Upper lobe of right lung (tissue), 1 donor: ENCODE measurements around the gene NME9. TPM values are rescaled to one million over a fixed set of nuclear protein-coding genes. Genes with fewer than 3 reads are reported as not detected.

Source experiments
- ATAC-seq: fragments of 200-7000 bp; cut with Tn5 transposase; one replicate; pipeline ENCODE4 v1.9.1; 2020; ENCODE audit warnings: mild to moderate bottlenecking, moderate library complexity
- DNase-seq: peaks from one replicate; pipeline ENCODE4 v3.0.0-alpha.2; 2020
- H3K27ac ChIP-seq: fragments of 200-600 bp; one replicate; pipeline ENCODE4 v1.8.0; 2022
- H3K27me3 ChIP-seq: fragments of 200-600 bp; one replicate; pipeline ENCODE4 v1.8.0; 2022; ENCODE audit warnings: mild to moderate bottlenecking
- H3K36me3 ChIP-seq: fragments of 200-600 bp; one replicate; pipeline ENCODE4 v1.8.0; 2022
- H3K4me1 ChIP-seq: fragments of 200-600 bp; one replicate; pipeline ENCODE4 v1.8.0; 2022
- H3K4me3 ChIP-seq: fragments of 200-600 bp; one replicate; pipeline ENCODE4 v1.8.0; 2022; ENCODE audit warnings: mild to moderate bottlenecking
- H3K9me3 ChIP-seq: fragments of 200-600 bp; one replicate; pipeline ENCODE4 v1.8.0; 2022
- intact Hi-C: fragments of 100-400 bp; cut with DNase I; formaldehyde crosslinking; loops from one replicate; pipeline ENCODE4 v1.11.0; 2022
- total RNA-seq: library from RNA; stranded (reverse); fragmentation: NEBNext Ultra II Directional; extraction: Animal tissue kit (Norgen Biotek cat#: 25700); gene quantifications from one replicate; pipeline ENCODE4 v1.2.1, GENCODE V29; 2021
- TF ChIP-seq, protein P1 (sequence below): fragments of 200-600 bp; IDR thresholded peaks from one replicate; pipeline ENCODE4 v1.8.0; 2022; ENCODE audit warnings: antibody characterized with exemption
- donor health status: DM: no; HTN: yes; CAD: no; lungs with severe emphysema.

The NME9 gene
- total RNA-seq, 1 donor from 2014 or later: not detected

DNA sequence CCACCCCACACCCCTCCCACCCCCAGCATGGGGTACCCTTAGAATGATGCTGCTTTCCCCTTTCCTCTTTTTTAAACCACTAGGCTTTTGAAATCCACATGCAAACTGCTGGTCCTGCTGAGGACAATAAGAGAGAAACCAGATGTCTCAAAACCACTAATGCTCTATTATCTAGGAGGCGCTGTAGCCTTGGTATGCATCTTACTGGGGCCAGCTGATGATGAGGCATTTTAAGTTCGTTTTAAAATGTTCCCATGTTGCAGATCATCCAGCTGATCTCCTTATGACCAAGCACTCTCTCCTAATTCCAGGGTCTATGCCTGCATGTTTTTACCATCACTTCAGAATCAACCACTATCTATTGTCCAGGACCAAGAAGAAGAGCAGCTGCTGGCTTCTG, 1.3 kb downstream of the NME9 start:
- H3K4me1 ChIP-seq: peaks cover 8% of the 10 kb centered on the region
- no peaks in the 10 kb centered on the region for H3K9me3 ChIP-seq
- intact Hi-C loops: no loop called here
- no peaks in the 10 kb centered on the region for H3K36me3 ChIP-seq
- no peak overlapping the region for H3K4me3 ChIP-seq
- no peaks in the 10 kb centered on the region for H3K27me3 ChIP-seq
- ATAC-seq (no peak), DNase-seq (no peak)
- TF ChIP-seq, protein P1, sequence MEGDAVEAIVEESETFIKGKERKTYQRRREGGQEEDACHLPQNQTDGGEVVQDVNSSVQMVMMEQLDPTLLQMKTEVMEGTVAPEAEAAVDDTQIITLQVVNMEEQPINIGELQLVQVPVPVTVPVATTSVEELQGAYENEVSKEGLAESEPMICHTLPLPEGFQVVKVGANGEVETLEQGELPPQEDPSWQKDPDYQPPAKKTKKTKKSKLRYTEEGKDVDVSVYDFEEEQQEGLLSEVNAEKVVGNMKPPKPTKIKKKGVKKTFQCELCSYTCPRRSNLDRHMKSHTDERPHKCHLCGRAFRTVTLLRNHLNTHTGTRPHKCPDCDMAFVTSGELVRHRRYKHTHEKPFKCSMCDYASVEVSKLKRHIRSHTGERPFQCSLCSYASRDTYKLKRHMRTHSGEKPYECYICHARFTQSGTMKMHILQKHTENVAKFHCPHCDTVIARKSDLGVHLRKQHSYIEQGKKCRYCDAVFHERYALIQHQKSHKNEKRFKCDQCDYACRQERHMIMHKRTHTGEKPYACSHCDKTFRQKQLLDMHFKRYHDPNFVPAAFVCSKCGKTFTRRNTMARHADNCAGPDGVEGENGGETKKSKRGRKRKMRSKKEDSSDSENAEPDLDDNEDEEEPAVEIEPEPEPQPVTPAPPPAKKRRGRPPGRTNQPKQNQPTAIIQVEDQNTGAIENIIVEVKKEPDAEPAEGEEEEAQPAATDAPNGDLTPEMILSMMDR: no peak
- H3K27ac ChIP-seq: no peak overlapping the region

DNA sequence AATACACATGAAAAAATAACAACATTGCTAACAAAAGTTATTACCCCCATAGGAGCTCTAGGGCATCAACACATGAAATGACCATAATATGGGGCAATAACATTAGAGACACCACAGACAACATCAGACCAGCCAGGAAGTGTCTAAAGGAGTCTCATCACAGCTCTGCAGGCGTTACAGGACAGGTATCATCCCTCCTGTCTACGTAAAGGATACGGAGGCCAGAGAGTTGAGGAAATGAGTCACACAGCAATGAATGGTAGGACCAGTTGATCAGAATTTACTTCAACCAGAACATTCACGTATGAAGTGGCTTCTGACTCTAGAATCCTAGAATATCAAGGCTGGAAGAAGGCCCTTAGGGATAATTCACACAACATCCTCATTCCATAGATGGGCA, 1.8 kb downstream of the NME9 start:
- no peak overlapping the region for H3K4me3 ChIP-seq
- H3K9me3 ChIP-seq: no peaks in the 10 kb centered on the region
- H3K27ac ChIP-seq: no peak overlapping the region
- H3K4me1 ChIP-seq: peaks cover 8% of the 10 kb centered on the region
- TF ChIP-seq, protein P1: no peak
- no peak for ATAC-seq
- no peaks in the 10 kb centered on the region for H3K27me3 ChIP-seq
- H3K36me3 ChIP-seq: no peaks in the 10 kb centered on the region
- intact Hi-C loops: no loop called here
- DNase-seq: no peak

DNA sequence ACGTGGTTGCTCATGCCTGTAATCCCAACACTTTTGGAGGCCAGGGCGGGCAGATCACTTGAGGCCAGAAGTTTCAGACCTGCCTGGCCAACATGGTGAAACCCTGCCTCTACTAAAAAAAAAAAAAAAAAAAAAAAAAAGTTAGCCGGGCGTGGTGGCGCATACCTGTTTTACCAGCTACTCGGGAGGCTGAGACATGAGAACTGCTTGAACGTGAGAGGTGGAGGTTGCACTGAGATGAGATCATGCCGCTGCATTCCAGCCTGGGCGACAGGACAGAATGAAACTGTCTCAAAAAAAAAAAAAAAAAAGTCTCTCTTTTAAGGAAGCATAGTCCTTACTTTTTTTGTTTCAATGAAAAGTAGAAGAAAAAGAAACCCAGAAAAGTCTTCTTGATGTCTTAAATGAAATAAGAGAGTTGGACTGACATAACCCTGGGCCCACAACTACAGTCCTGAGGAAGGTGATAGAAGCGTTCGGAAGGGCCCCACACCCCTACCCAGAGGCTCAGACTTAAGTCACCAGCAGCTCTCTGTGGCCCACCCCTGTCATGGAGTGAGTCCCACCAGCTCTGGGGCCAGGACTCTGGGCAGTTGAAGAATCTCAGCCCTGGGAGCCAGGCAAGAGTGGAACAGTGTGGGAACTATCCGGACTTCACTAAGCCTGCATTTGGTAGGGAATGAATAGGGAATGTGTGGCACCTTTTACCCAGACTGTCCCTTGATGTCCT, 2.6 kb downstream of the NME9 start:
- ATAC-seq: no peak
- Histone ChIP-seq H3K4me3 (no peak overlapping the region), H3K9me3 (no peaks in the 10 kb centered on the region), H3K27ac (no peak overlapping the region), H3K27me3 (no peaks in the 10 kb centered on the region), H3K36me3 (no peaks in the 10 kb centered on the region), H3K4me1 (peaks cover 8% of the 10 kb centered on the region)
- TF ChIP-seq, protein P1: no peak
- no peak for DNase-seq
- intact Hi-C loops: no loop called here

GRCh38 chr3:138325990-138326389, 3.7 kb downstream of the NME9 start:
- DNase-seq (no peak), ATAC-seq (no peak)
- H3K27me3 ChIP-seq: no peaks in the 10 kb centered on the region
- intact Hi-C loops: no loop called here
- TF ChIP-seq, protein P1: no peak
- no peaks in the 10 kb centered on the region for H3K9me3 ChIP-seq
- H3K4me3 ChIP-seq: no peak overlapping the region
- H3K27ac ChIP-seq: no peak overlapping the region
- no peaks in the 10 kb centered on the region for H3K36me3 ChIP-seq
- H3K4me1 ChIP-seq: peaks cover 8% of the 10 kb centered on the region

DNA sequence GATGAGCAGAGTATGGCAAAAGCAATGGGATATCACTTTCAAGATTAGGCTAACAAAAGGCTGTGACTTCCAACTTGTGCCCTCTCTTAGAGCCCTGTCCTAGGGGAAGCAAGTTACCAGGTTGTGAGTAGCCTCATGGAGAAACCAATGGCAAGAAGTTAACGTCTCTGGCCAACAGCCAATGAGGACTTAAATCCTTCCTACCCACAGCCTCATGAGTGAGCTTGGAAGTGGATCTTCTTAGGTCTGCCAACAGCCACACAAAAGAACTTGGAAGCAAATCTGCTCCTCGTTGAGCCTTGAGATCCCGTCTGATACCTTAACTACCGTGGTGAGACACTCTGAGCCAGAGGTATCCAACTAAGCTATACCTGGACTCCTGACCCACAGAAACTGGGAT, 5.7 kb downstream of the NME9 start:
- DNase-seq (no peak), ATAC-seq (no peak)
- intact Hi-C loops: no loop called here

More for the DNA sequence above, 5.7 kb downstream of the NME9 start:
- Histone ChIP-seq H3K9me3 (no peaks in the 10 kb centered on the region), H3K4me3 (no peak overlapping the region), H3K27me3 (no peaks in the 10 kb centered on the region), H3K4me1 (peaks cover 7% of the 10 kb centered on the region), H3K36me3 (no peaks in the 10 kb centered on the region), H3K27ac (no peak overlapping the region)
- TF ChIP-seq, protein P1: no peak
